HG03196 (cell line): ENCODE results near the gene RINL.

Source experiments
- ATAC-seq: cut with Tn5 transposase; IDR thresholded peaks from one replicate; pipeline ENCODE4 v1.9.1; 2021; ENCODE audit not compliant: unreplicated experiment

RINL gene

GRCh38 chr19:38877781-38878574 is at the start of gene RINL:
RINL (minus strand) TSS chr19:38878275; CDS start chr19:38876742, 1,533 bp downstream.
- no peak for ATAC-seq

GRCh38 chr19:38924388-38924787 is 46.3 kb upstream of the RINL start:
- ATAC-seq: no peak

DNA sequence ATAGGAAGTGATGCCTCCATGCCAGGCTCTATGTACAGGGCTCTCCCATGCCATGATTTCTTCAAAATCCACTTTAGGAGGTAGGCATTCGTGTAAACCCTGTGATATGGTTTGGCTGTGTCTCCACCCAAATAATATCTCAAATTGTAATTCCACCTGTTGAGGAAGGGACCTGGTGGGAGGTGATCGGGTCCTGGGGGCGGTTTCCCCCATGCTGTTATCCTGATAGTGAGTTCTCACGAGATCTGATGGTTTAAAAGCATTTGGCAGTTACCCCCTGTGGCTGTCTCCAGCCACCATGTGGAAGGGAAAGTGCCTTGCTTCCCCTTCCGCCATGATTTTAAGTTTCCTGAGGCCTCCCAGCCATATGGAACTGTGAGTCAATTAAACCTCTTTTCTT is 44.4 kb upstream of the RINL start:
- ATAC-seq: no peak

GRCh38 chr19:38921420-38922274 is 43.6 kb upstream of the RINL start:
- ATAC-seq: no peak

GRCh38 chr19:38920602-38921419 is 42.7 kb upstream of the RINL start:
- no peak for ATAC-seq

GRCh38 chr19:38919837-38920601 is 41.9 kb upstream of the RINL start:
- ATAC-seq: no peak

DNA sequence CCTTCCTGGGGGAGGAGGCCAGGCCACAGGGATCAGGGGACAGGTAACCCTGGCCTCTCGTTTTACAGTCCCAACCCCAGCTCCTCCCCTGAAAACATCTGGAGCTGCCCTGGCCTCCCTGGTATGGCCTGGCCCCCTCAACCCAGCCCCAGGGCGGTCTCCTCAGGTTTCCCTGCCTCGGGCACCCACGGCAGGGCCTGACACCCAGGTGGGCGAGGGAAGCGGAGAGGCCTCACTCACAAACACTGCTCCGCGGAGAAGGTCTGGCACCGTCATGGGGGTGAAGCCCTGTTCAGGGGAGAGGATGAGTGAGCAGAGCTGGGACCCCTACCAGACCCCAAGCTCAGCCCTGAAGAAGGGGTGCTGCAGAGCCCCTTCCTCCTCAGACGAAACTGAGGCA is 40.5 kb upstream of the RINL start:
- ATAC-seq: no peak

DNA sequence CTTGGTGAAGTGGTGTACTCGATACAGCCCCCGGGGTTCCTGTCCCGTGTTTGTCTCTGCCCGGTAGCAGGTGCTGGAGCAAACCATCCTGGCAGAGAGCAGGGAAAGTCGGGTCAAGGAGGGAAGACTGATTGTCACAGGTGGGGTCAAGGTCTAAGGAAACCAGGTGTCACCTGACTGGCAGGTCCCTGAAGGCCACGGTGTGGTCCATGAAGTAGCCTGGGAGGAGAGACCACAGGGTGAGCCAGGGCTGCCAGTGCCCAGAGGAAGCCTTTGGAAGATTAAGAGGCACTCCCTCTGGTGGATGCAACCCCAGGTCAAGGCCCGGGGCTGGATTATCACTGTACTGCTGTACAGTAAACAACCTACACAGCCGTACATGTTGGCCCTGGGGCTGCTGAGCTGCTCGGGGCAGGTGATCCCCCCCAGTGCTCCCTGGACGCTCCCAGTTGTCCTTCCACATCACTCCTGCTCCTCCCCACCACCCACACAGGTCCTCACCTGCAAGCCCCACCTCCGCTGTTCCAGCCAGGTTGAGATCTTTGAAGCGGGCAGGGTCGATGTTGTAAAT is 39.9 kb upstream of the RINL start:
- no peak for ATAC-seq

DNA sequence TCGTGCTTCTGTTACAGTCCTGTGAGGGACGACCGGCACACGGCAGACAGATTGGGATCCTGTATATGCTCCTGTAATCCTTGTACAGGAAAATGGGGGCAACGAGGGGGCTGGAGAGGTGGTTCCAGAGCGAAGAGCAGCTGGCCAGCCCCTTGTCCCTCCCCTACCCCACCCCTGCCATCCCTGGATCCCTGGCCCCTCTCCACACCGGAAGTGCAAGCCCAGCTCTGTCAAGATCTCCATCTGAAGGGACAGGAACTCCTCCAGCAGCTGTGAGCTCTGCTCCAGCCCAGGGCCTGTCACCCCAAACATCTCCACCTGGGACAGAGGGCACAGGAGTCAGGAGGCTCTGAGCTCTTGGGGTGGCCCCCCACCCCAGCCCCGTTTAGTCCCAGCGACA is 39.4 kb upstream of the RINL start:
- ATAC-seq: no peak

DNA sequence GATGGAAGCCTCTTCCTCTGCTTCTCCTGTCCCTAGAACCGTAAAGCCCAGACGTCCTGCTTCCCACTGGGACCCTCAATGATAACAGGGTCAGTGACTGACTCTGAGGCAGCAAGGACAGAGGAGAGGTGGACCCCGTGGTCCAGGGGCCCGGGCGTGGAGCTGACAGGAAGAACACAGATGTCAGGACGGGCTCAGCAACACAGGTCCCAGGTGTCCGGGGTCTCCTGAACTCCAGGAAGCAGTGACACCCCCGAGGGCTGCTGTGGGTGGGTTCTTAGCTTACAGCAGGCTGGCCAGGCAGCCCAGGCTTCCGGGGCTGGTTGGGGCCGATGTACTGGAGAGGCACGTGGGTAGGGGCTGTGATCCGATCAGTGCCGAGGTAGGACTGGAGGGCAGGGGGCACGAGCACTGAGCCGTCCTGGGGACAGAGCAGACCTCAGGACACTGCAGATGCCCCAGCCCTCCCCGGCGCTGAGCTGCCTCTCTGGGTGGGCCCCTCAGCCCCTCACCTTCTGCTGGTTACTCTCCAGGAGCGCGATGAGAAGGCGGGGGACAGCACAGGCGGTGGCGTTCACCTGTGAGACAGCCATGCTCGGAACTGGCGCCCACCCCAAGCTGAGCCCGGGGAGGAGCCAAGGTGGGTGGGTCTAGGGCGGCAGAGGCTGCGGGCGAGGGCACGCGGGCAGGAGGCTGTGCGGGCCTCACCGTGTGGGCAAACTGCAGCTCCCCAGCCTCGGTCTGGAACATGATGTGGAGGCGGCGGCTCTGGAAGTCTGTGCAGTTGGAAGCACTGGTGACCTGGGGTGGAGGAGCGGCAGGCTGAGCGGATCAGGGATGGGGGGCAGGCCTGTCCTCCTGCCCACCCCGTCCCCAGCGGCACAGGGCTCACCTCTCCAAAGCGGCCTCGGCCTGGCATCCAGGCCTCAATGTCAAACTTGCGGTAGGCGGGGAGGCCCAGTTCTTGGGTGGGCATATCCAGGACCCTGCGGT is 37.5 kb upstream of the RINL start:
- no peak for ATAC-seq

GRCh38 chr19:38913958-38914357 is 35.9 kb upstream of the RINL start:
- no peak for ATAC-seq

GRCh38 chr19:38912600-38913514 is 34.8 kb upstream of the RINL start:
- ATAC-seq: no peak

DNA sequence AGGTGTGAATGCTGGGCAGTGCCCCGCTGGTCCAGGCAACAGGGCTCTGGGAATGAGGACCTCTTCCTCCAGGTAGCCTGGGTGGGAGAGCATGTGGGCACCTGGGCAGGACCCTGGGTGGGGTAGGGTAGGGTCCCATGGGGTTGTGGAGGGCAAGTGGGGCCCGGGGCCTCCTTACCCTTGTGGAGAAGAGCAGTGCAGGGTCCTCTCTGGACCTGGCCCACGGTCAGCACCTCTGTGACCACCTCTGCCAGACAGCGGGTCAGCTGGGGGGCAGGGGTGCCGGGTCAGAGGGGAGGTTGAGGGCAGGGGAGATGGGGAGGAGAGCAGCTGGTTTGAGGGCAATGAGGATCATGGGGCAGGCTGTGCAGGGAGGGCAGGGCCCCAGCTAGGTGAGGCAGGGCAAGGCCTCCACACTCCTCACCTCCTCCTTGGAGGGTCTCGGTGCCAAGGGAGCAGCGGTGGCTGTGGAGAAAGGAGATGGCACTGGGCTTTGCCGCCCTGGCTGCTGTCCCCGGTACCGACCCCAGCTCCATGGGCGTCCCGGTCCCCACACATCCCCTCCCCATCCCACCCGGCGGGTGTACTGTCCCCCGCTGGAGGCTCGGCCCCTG is 33.4 kb upstream of the RINL start:
- ATAC-seq: no peak

DNA sequence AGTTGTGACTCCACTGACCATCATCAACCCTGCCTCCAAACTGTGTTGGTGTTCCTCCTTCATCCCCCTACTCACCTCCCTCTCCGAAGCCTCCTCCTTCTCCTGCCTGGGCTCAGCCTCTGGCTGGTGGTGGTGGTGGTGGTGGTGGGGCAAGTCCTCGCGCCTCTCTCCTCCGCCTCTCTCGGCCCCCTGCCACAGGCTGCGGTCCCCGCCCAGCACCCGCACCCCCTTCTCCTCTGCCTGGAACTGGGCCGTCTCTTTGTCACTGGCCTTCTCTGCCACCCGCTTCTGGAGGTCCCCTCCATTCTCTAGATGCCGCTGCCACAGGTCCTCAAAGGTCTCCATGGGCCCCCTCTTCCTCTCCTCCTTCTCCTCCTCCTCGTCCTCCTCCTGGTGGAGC is 32.4 kb upstream of the RINL start:
- no peak for ATAC-seq

DNA sequence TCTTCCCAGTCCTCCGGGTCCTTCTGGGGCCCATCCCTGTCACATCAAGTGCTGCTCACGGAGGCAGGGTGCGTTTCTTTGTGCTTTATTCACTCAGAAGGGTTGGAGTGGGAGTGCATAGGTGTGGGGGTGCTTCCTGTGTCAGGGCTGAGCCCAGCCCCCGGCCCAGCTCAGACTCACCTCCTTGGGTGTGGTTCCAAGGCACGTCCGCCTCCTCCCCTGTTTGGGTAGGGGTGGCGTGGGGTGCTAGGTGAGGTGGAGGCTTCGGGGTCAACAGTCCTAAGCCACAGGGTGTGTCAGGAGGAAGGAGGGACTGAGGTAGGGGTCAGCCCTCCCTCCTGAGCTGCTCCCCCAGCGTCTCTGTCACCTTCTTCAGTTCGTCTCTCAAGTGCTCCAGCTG is 30.8 kb upstream of the RINL start:
- no peak for ATAC-seq

DNA sequence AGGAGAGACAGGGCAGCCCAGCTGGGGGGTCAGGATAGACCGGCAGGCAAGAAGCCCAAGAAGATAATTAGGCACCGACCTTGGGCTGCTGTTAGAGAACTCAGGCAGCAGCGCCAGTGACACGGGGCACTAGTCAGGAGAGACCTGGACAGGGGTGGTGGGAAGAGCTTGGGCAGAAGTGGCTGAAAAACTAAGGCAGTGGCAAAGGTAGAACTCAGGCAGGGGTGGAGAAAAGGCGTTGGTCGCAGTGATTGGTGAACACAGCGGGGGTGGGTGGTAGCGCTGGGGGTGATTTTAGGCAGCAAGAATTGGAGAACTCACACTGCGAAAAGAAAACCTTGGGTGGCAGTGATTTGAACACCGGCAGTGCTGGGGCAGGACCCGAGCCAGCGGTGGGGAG is 29.6 kb upstream of the RINL start:
- no peak for ATAC-seq

DNA sequence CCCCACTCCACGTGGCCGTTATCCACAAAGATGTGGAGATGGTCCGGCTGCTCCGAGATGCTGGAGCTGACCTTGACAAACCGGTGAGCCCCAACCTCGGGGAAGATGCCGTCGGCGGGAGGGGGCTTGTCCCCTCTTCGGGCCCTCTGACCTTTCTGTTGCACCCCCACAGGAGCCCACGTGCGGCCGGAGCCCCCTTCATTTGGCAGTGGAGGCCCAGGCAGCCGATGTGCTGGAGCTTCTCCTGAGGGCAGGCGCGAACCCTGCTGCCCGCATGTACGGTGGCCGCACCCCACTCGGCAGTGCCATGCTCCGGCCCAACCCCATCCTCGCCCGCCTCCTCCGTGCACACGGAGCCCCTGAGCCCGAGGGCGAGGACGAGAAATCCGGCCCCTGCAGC is 29.2 kb upstream of the RINL start:
- no peak for ATAC-seq

- no peak for ATAC-seq
Observed at GRCh38 chr19:38905620-38906019, 27.5 kb upstream of the RINL start.
